Progenitor cell of endocrine pancreas (in vitro differentiated cells): Measurements from ENCODE around the gene EFEMP2. TPM values are rescaled to one million over a fixed set of nuclear protein-coding genes. Genes with fewer than 3 reads are reported as not detected.
"Not testable (repeated sequence)": the region's sequence is repeated elsewhere in the genome, so short reads cannot be mapped to it uniquely, and the experiment has no call there.

Source experiments
- DNase-seq: peaks from one replicate; pipeline ENCODE4 v3.0.0; 2021; ENCODE audit warnings: low spot score; ENCODE audit not compliant: unreplicated experiment
- H3K27ac Mint-ChIP-seq: 2 replicates; pipeline ENCODE4 v1.8.0; 2021; ENCODE audit warnings: mild to moderate bottlenecking, moderate library complexity, mixed read lengths
- H3K27me3 Mint-ChIP-seq: 2 replicates; pipeline ENCODE4 v1.8.0; 2021; ENCODE audit warnings: mixed read lengths
- H3K36me3 Mint-ChIP-seq: 2 replicates; pipeline ENCODE4 v1.8.0; 2022; ENCODE audit warnings: mixed read lengths; ENCODE audit not compliant: insufficient read depth
- H3K4me1 Mint-ChIP-seq: 2 replicates; pipeline ENCODE4 v1.8.0; 2021; ENCODE audit warnings: low read depth, mixed read lengths
- H3K4me3 Mint-ChIP-seq: 2 replicates; pipeline ENCODE4 v1.8.0; 2021; ENCODE audit warnings: low read depth, mild to moderate bottlenecking, moderate library complexity, mixed read lengths
- H3K9me3 Mint-ChIP-seq: 2 replicates; pipeline ENCODE4 v1.8.0; 2021; ENCODE audit warnings: low read depth, mixed read lengths
- CTCF ChIP-seq: fragments of 200-600 bp; sonication (generic); IDR thresholded peaks from one replicate; pipeline ENCODE4 v1.5.0; 2021; ENCODE audit warnings: antibody characterized with exemption, mild to moderate bottlenecking; ENCODE audit not compliant: unreplicated experiment
- total RNA-seq: library from RNA; stranded (reverse); gene quantifications from 2 replicates; pipeline ENCODE4 v1.2.1, GENCODE V29; 2021

EFEMP2 gene
- total RNA-seq, 1 donor from 2014 or later = 90.5 TPM

DNA sequence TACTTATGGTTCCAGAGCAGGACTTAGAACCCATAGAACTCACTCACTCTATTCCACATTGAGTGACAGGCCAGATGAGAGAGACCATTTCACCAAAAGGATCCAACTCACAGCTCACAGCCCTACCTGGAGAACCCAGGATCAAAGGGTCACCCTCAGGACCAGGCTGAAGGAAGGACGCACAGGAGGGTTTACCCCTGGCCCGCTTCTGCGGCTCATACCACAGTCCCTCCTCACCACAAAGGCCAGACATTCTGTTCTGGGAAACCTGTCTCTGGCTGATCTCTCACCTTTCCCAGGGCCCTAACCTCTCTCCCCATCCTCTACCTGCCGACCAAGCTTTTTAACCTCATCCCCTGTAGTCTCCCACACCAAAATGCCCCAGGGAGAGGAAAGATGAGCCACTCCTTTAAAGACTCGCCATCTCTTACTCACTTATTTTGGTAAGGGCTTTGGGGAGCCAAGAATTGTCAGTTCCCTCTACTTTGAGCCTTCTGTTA is 22.9 kb upstream of the EFEMP2 start:
- Mint-ChIP-seq H3K9me3 (no peaks in the 10 kb centered on the region), H3K4me3 (no peak overlapping the region), H3K36me3 (no peaks in the 10 kb centered on the region), H3K4me1 (peaks cover 6% of the 10 kb centered on the region), H3K27me3 (peaks cover 51% of the 10 kb centered on the region), H3K27ac (no peak overlapping the region)
- DNase-seq = no peak
- no peak for TF ChIP-seq CTCF

DNA sequence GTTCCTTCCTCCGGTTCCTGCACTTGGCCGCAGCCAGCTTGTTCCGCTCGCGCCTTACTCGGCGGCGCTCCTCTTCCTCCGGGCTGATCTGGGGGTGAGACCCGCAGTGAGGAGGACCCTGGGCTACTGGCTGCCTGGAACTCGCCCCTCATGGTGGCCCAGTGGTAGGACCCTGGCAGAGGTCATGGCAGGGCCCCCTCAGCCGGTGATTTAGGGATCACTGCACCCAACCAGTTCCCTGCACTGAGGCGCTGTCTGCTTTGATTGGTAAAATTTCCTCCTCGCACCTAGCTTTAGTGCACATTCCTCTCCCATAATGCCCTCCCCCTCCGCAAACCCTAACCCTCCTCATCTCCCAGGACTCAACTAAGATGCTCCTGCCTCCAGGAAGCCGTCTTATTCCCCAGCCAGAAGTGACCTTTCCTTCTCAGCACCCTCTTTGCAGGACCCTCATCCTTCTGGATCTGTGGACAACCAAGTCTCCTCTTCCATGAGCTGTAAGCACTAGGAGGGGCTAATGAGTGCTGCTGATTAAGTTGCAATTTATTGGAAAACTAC is 21.5 kb upstream of the EFEMP2 start:
- peak overlapping the region; percentile 74 for H3K27ac Mint-ChIP-seq
- H3K4me3 Mint-ChIP-seq = no peak overlapping the region
- peaks cover 17% of the 10 kb centered on the region for H3K4me1 Mint-ChIP-seq
- peaks cover 54% of the 10 kb centered on the region for H3K27me3 Mint-ChIP-seq
- DNase-seq = no peak
- TF ChIP-seq CTCF = no peak
- no peaks in the 10 kb centered on the region for H3K36me3 Mint-ChIP-seq
- no peaks in the 10 kb centered on the region for H3K9me3 Mint-ChIP-seq

DNA sequence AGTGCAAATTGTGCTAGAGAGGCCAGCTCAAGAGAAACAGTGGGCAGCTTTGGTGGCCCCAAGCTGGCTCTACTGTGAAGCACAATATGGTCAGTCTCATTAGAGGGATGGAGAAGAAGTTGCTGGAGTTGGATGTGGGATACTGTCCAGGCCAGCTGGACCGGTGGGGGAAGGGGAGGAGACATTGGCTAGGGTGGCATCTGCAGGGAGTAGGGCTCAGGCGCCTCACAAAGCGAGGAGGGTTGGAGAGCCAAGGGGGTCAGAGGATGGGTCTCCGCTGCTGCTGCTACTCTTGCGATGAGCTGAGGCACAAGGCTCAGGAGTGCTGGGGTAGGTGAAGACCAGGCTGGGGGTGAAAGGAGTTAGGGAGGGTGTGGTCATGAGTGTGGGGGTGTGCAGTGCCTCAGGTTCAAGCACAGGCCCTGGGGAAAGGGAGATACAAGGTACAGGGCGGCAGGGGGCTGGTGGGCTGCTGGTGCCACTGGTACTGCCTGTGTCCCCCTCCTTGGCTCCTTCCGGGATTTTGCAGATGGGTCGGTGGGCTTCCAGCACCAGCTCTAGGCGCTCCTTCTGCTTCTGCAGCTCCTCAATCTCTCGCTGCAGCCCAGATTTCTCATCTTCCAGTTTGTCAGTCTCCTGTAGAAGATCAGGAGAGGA is 20.2 kb upstream of the EFEMP2 start:
- Mint-ChIP-seq H3K27ac (no peak overlapping the region), H3K9me3 (no peaks in the 10 kb centered on the region), H3K27me3 (peaks cover 46% of the 10 kb centered on the region), H3K4me3 (peak overlapping the region; percentile 47), H3K4me1 (peaks cover 22% of the 10 kb centered on the region), H3K36me3 (no peaks in the 10 kb centered on the region)
- DNase-seq = no peak
- no peak for TF ChIP-seq CTCF

DNA sequence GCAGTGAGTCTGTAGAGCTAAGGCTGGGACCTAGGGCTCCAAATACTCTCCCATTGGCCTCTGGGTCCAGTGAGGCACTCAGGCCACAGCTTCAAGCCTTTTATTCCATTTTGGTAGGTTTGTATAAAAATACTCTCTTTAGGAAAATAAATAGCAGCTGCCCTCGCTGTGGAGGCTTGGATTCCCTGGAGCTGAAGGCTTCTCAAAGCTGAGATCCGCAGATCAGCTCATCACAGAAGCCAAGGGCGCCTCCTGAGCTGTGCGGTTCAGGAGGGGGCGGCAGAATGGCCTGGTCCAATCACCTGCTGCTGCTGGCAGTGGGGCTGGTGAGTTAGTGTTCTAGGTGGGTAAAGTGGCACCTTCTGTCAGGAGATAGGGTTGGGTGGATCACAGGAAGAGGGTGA is 19.5 kb upstream of the EFEMP2 start:
- H3K36me3 Mint-ChIP-seq, DNase-seq, H3K9me3 Mint-ChIP-seq, H3K27ac Mint-ChIP-seq: not testable (repeated sequence)
- H3K4me3 Mint-ChIP-seq = peak overlapping the region; percentile 47
- H3K4me1 Mint-ChIP-seq = peaks cover 27% of the 10 kb centered on the region
- peaks cover 40% of the 10 kb centered on the region for H3K27me3 Mint-ChIP-seq

DNA sequence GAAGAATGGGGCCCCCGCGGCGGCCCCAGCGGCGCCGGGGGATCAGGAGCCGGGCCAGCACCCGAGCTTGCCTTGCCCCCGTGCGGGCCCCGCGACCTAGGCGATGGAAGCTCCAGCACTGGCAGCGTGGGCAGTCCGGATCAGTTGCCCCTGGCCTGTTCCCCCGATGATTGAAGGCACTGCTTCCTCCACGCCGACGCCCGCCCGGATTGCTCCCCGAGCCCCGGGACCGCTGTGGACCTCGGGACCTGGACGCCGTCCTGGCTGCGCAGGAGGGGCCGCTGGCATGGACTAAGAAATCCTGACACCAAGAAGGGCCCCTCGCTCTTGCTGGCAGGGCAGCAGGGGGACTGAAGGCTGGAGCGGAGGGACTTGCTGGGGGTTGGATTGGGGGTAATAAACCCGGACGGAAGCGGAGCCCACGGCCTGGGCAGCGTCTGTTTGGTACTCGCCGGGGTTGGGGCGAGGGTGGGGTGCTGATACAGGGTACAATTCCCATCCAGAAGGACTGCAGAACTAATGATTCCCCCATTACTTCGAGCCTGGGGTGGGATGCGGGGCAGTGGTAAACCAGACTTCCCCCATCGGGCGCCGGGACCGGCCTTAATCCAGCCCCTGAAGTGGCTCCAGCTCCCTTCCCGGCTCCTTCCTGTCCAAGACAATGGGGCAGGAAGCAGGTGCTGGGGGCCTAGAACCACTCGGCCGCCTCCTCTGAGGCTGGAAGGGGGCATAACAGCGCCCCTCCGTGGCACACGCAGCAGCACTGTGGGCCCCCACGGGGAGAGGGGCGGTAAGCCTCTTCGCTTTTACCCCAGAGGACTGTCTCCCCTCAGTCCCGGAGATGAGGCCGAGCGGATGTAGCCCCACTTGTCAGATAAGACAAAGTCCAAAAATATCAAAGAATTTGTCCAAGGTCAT is 18.9 kb upstream of the EFEMP2 start:
- no peak for DNase-seq
- Mint-ChIP-seq H3K27ac (no peak overlapping the region), H3K4me3 (peak overlapping the region; percentile 63), H3K9me3 (no peaks in the 10 kb centered on the region), H3K27me3 (peaks cover 33% of the 10 kb centered on the region), H3K36me3 (peaks cover 1% of the 10 kb centered on the region), H3K4me1 (peaks cover 34% of the 10 kb centered on the region)
- no peak for TF ChIP-seq CTCF
